Mesendoderm (in vitro differentiated cells): ENCODE data around the gene EGFR.

ENCODE experiments used
- DNase-seq: peaks from one replicate; pipeline ENCODE4 v3.0.0; 2013
- H2AK5ac ChIP-seq: 2 replicates; pipeline ENCODE4 v1.6.1; 2013; ENCODE audit warnings: low read length, inconsistent platforms
- H2BK120ac ChIP-seq: 2 replicates; pipeline ENCODE4 v1.6.1; 2013; ENCODE audit warnings: low read depth, mild to moderate bottlenecking, low read length, moderate library complexity, mixed read lengths
- H2BK15ac ChIP-seq: replicated peaks from 2 replicates; pipeline ENCODE4 v1.6.1; 2013; ENCODE audit warnings: low read depth, mild to moderate bottlenecking, moderate library complexity
- H2BK5ac ChIP-seq: 2 replicates; pipeline ENCODE4 v1.6.1; 2013; ENCODE audit warnings: low read length, inconsistent platforms
- H3K18ac ChIP-seq: 2 replicates; pipeline ENCODE4 v1.6.1; 2013; ENCODE audit warnings: mild to moderate bottlenecking, low read length, mixed read lengths
- H3K23ac ChIP-seq: one replicate; pipeline ENCODE4 v1.6.1; 2013; ENCODE audit warnings: low read length
- H3K27ac ChIP-seq: 2 replicates; pipeline ENCODE4 v1.5.1; 2013; ENCODE audit warnings: low read depth, mild to moderate bottlenecking, inconsistent platforms, low read length, moderate library complexity
- H3K27me3 ChIP-seq: 2 replicates; pipeline ENCODE4 v1.6.1; 2013; ENCODE audit warnings: low read length, control low read depth, mild to moderate bottlenecking, inconsistent platforms; ENCODE audit not compliant: insufficient read depth, poor library complexity
- H3K36me3 ChIP-seq: 2 replicates; pipeline ENCODE4 v1.6.1; 2013; ENCODE audit warnings: low read length, inconsistent platforms; ENCODE audit not compliant: control insufficient read depth, insufficient read depth
- H3K4ac ChIP-seq: one replicate; pipeline ENCODE4 v1.6.1; 2013; ENCODE audit warnings: low read depth, mild to moderate bottlenecking, low read length, moderate library complexity
- H3K4me1 ChIP-seq: 2 replicates; pipeline ENCODE4 v1.6.1; 2013; ENCODE audit warnings: low read depth, low read length, inconsistent platforms; ENCODE audit not compliant: control insufficient read depth
- H3K4me2 ChIP-seq: 2 replicates; pipeline ENCODE4 v1.6.1; 2013; ENCODE audit warnings: low read length
- H3K4me3 ChIP-seq: 2 replicates; pipeline ENCODE4 v1.5.1; 2013; ENCODE audit warnings: mild to moderate bottlenecking, low read length
- H3K56ac ChIP-seq: one replicate; pipeline ENCODE4 v1.6.1; 2013; ENCODE audit warnings: low read length
- H3K79me1 ChIP-seq: 2 replicates; pipeline ENCODE4 v1.6.1; 2013; ENCODE audit warnings: low read length, inconsistent platforms
- H3K79me2 ChIP-seq: 2 replicates; pipeline ENCODE4 v1.6.1; 2013; ENCODE audit warnings: mild to moderate bottlenecking, low read length; ENCODE audit not compliant: control insufficient read depth, insufficient read depth
- H3K9ac ChIP-seq: 2 replicates; pipeline ENCODE4 v1.6.1; 2013; ENCODE audit warnings: low read length, inconsistent platforms
- H4K5ac ChIP-seq: one replicate; pipeline ENCODE4 v1.6.1; 2013; ENCODE audit warnings: low read length
- H4K8ac ChIP-seq: one replicate; pipeline ENCODE4 v1.6.1; 2013; ENCODE audit warnings: low read depth, mild to moderate bottlenecking, control low read depth, low read length, moderate library complexity
- WGBS: extraction: QIAGEN DNeasy Blood & Tissue Kit; methylation state at CpG from one replicate; pipeline ENCODE4 v1.1.7; 2013; ENCODE audit warnings: low lambda C conversion rate, missing lambda C conversion rate; ENCODE audit not compliant: insufficient coverage; ENCODE audit errors: extremely low coverage; 5-methylcytosine and 5-hydroxymethylcytosine counted together

Gene EGFR

DNA sequence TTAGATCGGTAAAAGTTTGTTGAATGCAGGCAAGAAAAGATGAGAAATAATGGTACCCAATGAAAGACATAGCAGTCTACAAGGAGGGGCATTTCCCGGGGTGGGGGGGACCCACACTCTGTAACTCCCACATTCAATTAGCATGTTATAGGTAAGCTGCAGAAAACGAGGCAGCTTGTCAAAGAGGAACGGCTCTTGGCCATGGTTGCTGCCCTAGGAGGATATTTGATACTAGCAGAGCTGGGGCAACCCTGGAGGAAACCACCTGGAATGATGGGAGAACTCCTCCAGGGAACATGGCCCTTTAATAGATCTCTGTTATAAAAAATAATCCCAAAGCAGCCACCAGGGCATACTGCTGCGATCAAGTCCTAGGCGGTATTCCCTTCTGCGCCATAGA, 98.5 kb downstream of the EGFR start:
- H3K9ac ChIP-seq = no peak overlapping the region
- H3K79me1 ChIP-seq = no peaks in the 10 kb centered on the region
- H3K4me3 ChIP-seq = no peak overlapping the region
- H2BK5ac ChIP-seq = no peak overlapping the region
- no peak overlapping the region for H2BK120ac ChIP-seq
- H4K8ac ChIP-seq = no peak overlapping the region
- DNase-seq = no peak
- no peaks in the 10 kb centered on the region for H3K36me3 ChIP-seq
- H4K5ac ChIP-seq = no peak overlapping the region
- H3K4ac ChIP-seq = no peak overlapping the region
- H3K79me2 ChIP-seq = no peaks in the 10 kb centered on the region
- no peak overlapping the region for H3K18ac ChIP-seq
- H3K4me2 ChIP-seq = no peak overlapping the region
- no peaks in the 10 kb centered on the region for H3K27me3 ChIP-seq
- H3K56ac ChIP-seq = no peak overlapping the region
- H3K23ac ChIP-seq = no peak overlapping the region
- no peak overlapping the region for H2AK5ac ChIP-seq
- no CpG with 5 or more reads among the region's 7 CpGs for whole genome bisulfite sequencing
- no peak overlapping the region for H3K27ac ChIP-seq
- no peaks in the 10 kb centered on the region for H3K4me1 ChIP-seq
- no peak overlapping the region for H2BK15ac ChIP-seq

DNA sequence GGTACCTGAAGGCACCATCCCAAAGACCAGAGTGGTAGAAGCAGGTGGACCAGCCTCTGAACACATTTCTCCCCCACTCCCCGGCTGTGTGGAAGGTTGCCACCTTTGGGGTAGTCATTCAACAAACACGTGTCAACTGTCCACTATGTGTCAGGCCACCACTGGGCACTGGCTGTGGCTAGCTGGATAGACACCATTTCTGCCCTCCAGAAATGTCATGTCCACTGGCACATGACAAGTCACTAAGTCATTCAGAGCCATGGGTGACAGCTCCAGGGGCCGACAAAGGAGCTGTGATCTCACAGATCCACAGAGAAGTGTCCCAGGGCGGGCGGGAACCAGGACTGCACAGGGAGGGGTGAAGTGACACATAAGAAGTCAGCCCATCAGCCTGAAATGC, 99.6 kb downstream of the EGFR start:
- no peak overlapping the region for H4K5ac ChIP-seq
- no peak overlapping the region for H2BK120ac ChIP-seq
- no peak overlapping the region for H3K18ac ChIP-seq
- no peak overlapping the region for H3K23ac ChIP-seq
- H4K8ac ChIP-seq = no peak overlapping the region
- H3K36me3 ChIP-seq = no peaks in the 10 kb centered on the region
- H3K79me1 ChIP-seq = no peaks in the 10 kb centered on the region
- H3K4me1 ChIP-seq = no peaks in the 10 kb centered on the region
- no peaks in the 10 kb centered on the region for H3K79me2 ChIP-seq
- H2BK15ac ChIP-seq = no peak overlapping the region
- H2AK5ac ChIP-seq = no peak overlapping the region
- no CpG with 5 or more reads among the region's 5 CpGs for WGBS
- H3K4ac ChIP-seq = no peak overlapping the region
- H3K56ac ChIP-seq = no peak overlapping the region
- H3K27me3 ChIP-seq = no peaks in the 10 kb centered on the region
- no peak overlapping the region for H2BK5ac ChIP-seq
- H3K9ac ChIP-seq = no peak overlapping the region
- H3K27ac ChIP-seq = no peak overlapping the region
- H3K4me2 ChIP-seq = no peak overlapping the region
- no peak for DNase-seq
- no peak overlapping the region for H3K4me3 ChIP-seq

DNA sequence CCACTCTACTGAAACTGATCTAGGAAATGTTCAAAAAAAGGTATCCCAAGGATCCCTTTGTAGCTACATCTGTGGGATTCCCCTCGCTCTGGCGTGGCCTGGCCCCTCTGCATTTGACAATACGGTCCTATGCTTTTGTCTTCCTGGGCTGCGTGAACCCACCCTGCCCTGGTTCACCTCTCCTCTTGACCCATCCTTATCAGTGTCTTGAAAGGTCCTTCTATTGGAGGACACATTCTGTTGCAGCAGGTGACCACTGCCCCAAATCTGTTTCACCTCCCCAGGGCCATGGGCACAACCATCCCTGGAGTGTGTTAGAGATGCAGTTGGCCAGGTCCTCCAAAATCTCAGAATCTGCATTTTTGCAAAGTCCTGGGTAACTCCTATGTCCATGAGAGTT, 100.8 kb downstream of the EGFR start:
- Histone ChIP-seq H3K23ac (no peak overlapping the region), H3K9ac (no peak overlapping the region), H3K18ac (no peak overlapping the region), H3K4me1 (no peaks in the 10 kb centered on the region), H4K5ac (no peak overlapping the region), H2BK120ac (no peak overlapping the region), H3K36me3 (no peaks in the 10 kb centered on the region), H4K8ac (no peak overlapping the region), H3K27ac (no peak overlapping the region), H2BK5ac (no peak overlapping the region), H3K79me1 (no peaks in the 10 kb centered on the region), H3K4me2 (no peak overlapping the region), H3K79me2 (no peaks in the 10 kb centered on the region), H2BK15ac (no peak overlapping the region), H3K4ac (no peak overlapping the region), H3K27me3 (no peaks in the 10 kb centered on the region), H3K56ac (no peak overlapping the region), H2AK5ac (no peak overlapping the region), H3K4me3 (no peak overlapping the region)
- no peak for DNase-seq
- no CpG with 5 or more reads among the region's 4 CpGs for WGBS

DNA sequence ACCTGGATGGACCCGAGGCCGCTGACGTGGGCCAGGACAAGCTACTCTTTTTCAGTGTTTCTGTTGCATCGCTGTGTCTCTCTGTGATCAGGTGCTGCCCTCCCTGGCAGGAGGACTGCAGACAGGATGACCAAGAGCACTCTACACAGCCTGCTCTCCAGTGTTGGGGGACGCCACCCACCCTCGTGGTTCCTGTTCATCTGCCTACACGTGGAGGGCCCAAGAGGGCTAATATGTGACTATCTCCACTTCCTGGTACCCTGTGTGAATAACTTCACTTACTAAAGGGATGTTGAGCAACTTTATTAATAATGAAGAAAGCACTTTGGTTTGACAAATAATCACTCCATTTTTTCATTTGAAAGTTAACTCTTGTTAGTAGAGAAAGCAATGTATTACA, 101.3 kb downstream of the EGFR start:
- Histone ChIP-seq H3K23ac (no peak overlapping the region), H3K56ac (no peak overlapping the region), H3K4ac (no peak overlapping the region), H2BK15ac (no peak overlapping the region), H2AK5ac (no peak overlapping the region), H3K4me2 (no peak overlapping the region), H3K4me1 (no peaks in the 10 kb centered on the region), H3K9ac (no peak overlapping the region), H4K8ac (no peak overlapping the region), H3K27ac (no peak overlapping the region), H3K18ac (no peak overlapping the region), H2BK120ac (no peak overlapping the region), H3K79me1 (no peaks in the 10 kb centered on the region), H3K36me3 (no peaks in the 10 kb centered on the region), H4K5ac (no peak overlapping the region), H3K4me3 (no peak overlapping the region), H3K79me2 (no peaks in the 10 kb centered on the region), H2BK5ac (no peak overlapping the region), H3K27me3 (no peaks in the 10 kb centered on the region)
- no CpG with 5 or more reads among the region's 7 CpGs for WGBS
- no peak for DNase-seq

DNA sequence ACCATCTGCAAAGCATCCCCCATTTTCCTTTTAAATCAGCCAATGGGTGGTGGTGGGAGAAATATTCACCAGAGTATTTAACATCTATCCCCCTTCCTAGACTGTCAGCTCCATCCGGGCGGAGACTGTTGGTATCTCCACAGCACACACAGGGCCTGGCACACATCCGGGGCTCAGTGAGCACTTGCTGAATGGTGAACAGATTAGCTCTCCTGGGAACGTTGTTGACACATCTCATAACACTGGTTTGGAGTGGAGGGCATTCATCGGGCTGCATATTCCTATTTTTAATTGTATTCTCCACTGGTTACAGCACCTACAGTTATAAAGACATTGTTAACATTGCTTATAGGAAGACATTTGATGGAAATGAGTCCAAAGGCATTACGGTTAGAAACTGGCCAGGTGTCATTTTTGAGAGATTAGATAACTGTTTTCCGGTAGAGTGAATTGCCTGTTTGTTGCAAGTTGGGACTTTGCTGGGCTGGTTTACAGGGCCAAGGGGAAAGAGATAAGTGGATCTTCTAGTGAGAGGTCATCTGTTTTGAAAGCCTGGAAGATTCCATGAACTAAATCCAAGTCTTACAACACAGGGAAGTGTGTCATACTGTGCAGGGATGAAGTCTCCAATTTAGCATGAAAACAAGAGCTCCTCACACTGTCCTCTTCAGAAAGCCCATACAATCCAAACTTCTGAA, 101.8 kb downstream of the EGFR start:
- H3K36me3 ChIP-seq = no peaks in the 10 kb centered on the region
- H3K79me2 ChIP-seq = no peaks in the 10 kb centered on the region
- H2BK5ac ChIP-seq = no peak overlapping the region
- H4K8ac ChIP-seq = no peak overlapping the region
- H3K56ac ChIP-seq = no peak overlapping the region
- no peak overlapping the region for H3K4ac ChIP-seq
- no peak overlapping the region for H3K9ac ChIP-seq
- H3K27ac ChIP-seq = no peak overlapping the region
- H3K4me3 ChIP-seq = no peak overlapping the region
- H4K5ac ChIP-seq = no peak overlapping the region
- no CpG with 5 or more reads among the region's 7 CpGs for WGBS
- no peak overlapping the region for H2BK120ac ChIP-seq
- H3K79me1 ChIP-seq = no peaks in the 10 kb centered on the region
- no peak for DNase-seq
- H3K27me3 ChIP-seq = no peaks in the 10 kb centered on the region
- no peak overlapping the region for H2AK5ac ChIP-seq
- H3K18ac ChIP-seq = no peak overlapping the region
- H3K4me2 ChIP-seq = no peak overlapping the region
- no peak overlapping the region for H3K23ac ChIP-seq
- no peaks in the 10 kb centered on the region for H3K4me1 ChIP-seq
- H2BK15ac ChIP-seq = no peak overlapping the region

DNA sequence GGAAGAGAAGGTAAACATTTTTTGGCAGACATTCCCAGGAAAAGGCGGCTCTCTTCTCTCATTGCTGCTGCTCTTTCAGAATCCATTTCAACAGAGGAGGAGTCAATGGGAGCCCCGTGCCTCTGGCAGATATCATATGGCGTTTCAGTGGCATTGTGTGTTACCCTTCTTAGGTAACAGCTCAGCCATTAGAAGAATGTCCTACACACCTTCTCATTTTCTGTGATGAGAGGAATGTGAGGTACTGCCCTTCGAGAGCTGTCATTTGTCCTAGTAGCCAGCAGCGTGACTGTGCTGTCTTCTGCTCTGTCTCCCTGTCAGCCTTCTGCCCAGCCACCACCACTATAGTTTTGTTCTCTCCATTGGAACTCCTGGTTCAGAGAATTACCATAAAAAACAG, 102.4 kb downstream of the EGFR start:
- Histone ChIP-seq H3K9ac (no peak overlapping the region), H2BK120ac (no peak overlapping the region), H3K4ac (no peak overlapping the region), H3K79me2 (no peaks in the 10 kb centered on the region), H3K36me3 (no peaks in the 10 kb centered on the region), H3K18ac (no peak overlapping the region), H3K4me2 (no peak overlapping the region), H3K4me1 (no peaks in the 10 kb centered on the region), H2BK15ac (no peak overlapping the region), H4K8ac (no peak overlapping the region), H3K79me1 (no peaks in the 10 kb centered on the region), H3K27ac (no peak overlapping the region), H3K56ac (no peak overlapping the region), H3K23ac (no peak overlapping the region), H4K5ac (no peak overlapping the region), H2AK5ac (no peak overlapping the region), H3K27me3 (no peaks in the 10 kb centered on the region), H2BK5ac (no peak overlapping the region), H3K4me3 (no peak overlapping the region)
- DNase-seq = no peak
- WGBS = no CpG with 5 or more reads among the region's 5 CpGs
